Kidney glomerular epithelial cell (primary cell): ENCODE measurements around the gene MACROD2.

Experiments
- DNase-seq: peaks from one replicate; lab custom pipeline; 2025; lab: John Stamatoyannopoulos, UW

MACROD2 gene

DNA sequence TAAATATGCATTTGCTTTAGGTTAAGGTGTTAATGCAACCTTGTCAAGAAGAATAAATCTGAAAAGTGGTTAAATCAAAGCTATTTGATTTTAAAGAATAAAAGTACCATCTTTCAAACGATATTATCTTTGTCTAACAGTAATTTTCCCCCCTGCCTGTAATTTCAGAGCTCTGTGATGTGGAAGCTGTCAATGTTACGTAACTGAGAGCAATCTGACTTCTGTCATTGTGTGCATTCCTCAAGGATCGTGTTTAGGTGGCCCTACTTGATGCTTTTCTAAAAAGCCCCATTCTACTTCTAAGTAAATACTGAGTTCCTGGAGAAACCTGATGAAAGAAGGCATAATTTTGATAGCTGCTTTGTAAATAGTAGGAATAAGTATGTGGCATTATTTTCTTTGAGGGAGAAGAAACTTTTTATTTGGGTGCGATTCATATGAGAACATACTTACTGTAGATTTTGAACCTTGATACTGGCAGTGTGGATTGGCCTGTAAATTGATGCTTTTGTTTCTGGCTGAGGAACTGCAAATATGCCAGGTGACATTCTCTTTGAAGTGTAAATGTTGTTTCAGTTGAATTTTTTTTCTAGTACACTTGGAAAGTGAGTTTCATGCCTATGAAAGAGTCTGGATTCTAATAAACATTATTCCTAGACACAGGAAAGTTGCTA lies 871.7 kb downstream of the MACROD2 start:
- DNase-seq: no peak

DNA sequence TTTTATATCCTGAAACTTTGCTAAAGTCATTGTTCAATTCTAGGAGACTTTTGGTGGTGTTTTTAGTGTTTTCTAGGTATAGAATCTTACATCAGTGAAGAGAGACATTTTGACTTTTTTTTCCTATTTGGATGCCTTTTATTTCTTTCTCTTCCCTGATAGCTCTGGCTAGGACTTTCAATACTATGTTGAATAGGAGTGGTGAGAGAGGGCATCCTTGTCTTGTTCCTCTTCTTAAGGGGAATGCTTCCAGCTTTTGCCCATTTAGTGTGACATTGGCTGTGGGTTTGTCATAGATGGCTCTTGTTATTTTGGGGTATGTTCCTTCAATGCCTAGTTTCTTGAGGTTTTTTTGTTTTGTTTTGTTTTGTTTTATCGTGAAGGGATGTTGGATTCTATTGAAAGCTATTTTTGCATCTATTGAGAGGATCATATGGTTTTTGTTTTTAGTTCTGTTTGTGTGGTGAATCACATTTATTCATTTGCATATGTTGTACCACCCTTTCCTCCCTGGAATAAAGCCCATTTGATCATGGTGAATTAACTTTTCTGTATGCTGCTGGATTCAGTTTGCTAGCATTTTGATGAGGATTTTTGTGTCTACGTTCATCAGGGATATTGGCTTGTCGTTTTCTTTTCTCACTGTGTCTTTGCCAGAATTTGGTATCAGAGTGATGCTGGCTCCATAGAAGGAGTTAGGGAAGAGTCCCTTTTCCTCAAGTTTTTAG lies 882.1 kb downstream of the MACROD2 start:
- DNase-seq: no peak

DNA sequence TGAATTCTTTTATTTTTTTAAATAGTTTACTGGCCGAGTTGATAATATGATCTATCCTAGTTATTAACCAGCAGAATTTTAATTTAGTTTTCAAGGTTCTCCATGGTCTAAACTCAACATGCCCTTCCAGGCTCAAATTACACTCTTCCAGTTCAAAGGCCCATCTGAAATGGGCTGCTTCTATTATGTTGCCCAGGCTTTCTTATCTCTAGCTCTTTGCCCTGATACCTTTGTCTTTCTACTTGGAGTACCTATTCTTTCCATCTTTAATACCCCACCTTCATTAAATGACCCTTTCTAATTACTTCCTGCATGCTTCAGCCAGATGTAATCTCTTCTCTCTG lies 883.3 kb downstream of the MACROD2 start:
- no peak for DNase-seq

DNA sequence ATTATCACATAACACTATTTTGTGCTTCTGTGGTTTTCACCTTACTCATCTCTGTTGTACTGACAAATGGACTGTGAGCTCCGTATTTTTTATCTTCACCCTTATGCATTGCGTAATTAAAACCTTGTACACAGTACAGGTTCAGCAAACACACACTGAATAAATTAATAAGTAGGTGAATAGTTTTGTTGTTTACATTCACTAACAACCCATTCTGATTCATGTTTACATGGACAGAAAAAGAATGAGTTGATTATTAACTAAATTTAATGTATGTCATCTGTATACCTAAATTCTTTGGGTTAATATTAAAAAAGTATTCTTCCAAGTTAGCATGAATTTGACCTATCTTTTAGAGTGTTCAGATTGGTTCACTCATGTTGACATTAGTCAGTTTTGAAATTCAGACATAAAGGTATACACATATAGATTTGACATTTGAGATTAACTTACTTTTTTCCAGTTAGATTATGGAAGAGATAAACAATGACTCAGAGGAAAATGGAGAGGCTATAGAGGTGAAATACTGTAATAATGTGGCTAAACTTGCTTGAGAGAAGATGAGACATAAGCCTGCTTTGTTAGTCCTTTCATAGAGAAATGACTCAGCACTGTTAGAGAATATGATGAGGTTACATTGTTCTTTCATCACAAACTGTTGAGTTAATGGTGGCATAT lies 883.8 kb downstream of the MACROD2 start:
- peak; percentile 66 for DNase-seq

DNA sequence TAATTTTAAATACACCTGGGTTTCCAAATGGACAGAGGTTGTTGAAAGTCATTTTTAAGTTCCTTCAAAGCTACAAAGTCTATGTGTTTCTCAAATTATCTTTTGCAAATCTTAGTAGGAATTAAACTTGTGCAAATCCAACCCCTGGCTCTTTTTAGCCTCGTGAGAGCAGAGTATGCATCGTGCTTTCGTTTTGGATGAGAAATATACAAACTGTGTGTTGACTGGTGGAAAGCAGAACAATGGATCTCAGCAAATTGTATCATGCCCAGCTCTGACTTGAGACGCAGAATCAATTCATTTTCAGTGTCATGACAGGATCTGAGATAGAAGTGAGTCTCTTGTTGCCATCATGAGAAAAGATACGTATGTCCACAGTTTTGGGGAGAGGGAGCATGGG lies 884.5 kb downstream of the MACROD2 start:
- no peak for DNase-seq

GRCh38 chr20:14881518-14881917 lies 886.2 kb downstream of the MACROD2 start:
- no peak for DNase-seq

- no peak for DNase-seq
Observed at GRCh38 chr20:14882157-14882556, 886.8 kb downstream of the MACROD2 start.

DNA sequence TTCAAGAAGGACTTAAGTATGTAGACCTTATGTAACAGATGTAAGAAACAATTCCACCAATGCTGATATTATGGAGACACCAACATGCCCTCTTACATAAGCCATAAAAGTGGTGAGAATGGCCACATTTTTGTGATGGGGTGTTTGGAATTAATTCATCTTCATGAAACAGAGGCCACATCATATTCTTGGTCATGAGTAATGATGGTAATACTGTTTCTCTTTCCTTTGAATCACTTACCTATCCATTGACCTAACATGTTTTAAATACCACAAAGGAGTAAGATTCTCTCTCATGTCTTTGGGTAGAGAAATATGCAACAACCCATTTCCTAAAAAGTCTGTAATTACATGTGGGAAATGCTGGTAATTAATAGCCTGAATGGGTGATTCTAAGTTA lies 887.5 kb downstream of the MACROD2 start:
- DNase-seq: no peak

GRCh38 chr20:14883324-14883723 lies 888.0 kb downstream of the MACROD2 start:
- no peak for DNase-seq

DNA sequence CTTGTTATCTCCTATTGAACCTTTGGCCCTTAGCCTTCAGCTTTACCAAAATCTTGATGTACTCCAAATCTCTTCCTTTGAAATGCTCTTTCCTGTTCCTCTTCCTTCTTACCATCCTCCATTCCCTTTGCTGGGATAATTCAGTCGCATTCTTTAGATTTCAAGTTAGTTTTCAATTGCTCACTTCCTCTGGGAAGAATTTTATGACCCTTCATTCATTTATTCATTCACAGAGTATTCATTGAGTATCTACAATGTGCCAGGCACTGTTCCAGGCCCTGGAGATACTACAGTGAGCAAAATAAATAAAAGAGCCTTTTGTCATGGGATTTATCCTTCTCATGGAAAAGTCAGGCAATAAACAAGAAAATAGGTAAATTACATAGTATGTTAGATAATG lies 890.3 kb downstream of the MACROD2 start:
- no peak for DNase-seq

DNA sequence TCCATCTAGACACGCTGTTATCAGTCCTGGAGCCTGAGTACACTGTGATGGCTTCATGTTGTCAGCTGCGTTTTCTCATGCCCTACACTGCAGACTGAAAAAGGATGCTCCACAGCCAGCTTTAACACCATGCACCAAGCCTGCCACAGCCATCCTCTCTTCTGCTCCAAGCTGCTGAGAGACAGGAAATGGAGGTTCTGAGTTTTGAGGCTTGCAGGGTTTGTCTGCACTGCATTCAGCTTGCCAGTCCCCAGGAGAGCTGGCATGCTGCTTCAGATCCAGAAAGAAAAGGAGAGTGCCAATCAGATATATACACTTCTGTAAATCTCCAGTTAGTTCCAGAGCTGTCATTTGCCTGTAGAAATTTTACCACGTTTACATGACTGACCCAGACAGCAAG lies 892.8 kb downstream of the MACROD2 start:
- no peak for DNase-seq

DNA sequence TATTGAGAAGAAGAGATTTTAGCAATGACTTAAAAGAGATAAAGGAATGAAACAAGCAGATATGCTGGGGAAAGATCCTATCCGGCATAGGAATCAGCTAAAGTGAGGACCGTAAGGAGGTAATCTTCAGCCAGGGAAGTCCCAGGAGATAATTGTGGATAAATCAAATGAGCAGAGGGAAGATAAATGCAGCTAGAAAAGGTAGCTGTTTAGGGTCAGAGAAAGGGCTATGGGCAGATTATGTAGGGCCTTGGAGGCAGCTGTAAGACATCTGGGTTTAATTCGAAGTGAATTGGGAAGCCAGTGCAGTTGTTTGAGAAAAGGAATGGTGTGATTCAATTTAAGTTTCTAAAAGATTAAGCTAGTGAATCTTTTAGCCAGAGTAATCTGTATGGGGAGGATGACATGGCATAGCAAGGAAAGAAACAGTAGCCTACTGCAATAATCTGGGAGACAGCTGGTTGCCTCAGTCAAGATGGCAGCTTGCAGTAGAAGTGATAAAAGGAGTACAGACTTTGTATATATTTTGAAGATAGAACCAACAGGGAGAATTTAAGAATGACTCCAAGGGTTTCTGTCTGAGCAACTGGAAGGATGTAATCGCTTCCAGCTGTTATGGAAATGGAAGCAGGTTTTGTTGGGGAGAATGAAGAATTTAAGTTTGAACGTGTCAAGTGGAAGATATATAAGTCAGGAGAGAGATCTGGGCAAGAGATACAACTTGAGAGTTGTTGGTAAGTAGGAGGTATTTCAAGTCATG lies 894.4 kb downstream of the MACROD2 start:
- DNase-seq: no peak

GRCh38 chr20:14890713-14891112 lies 895.4 kb downstream of the MACROD2 start:
- DNase-seq: no peak

GRCh38 chr20:14892782-14893181 lies 897.5 kb downstream of the MACROD2 start:
- DNase-seq: no peak

DNA sequence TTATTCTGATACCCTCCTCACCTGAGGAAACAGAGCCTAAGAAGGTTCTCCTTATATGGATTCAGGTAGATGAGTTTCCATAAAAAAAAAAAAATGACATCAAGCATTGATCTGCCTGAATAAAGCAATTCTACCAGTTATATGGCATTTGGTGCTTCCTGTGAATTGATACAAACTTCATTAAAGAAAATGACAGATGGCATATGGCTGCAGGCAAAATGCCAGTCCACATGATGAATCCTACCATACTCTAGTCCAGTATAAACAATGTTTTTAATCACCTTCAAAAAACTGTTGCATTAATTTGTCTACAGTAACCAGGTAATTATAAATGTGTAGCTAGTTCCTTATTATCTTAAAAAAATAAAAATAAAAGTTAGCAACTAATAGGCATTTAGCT lies 901.3 kb downstream of the MACROD2 start:
- no peak for DNase-seq

- DNase-seq: no peak
Observed at GRCh38 chr20:14897608-14898007, 902.3 kb downstream of the MACROD2 start.

DNA sequence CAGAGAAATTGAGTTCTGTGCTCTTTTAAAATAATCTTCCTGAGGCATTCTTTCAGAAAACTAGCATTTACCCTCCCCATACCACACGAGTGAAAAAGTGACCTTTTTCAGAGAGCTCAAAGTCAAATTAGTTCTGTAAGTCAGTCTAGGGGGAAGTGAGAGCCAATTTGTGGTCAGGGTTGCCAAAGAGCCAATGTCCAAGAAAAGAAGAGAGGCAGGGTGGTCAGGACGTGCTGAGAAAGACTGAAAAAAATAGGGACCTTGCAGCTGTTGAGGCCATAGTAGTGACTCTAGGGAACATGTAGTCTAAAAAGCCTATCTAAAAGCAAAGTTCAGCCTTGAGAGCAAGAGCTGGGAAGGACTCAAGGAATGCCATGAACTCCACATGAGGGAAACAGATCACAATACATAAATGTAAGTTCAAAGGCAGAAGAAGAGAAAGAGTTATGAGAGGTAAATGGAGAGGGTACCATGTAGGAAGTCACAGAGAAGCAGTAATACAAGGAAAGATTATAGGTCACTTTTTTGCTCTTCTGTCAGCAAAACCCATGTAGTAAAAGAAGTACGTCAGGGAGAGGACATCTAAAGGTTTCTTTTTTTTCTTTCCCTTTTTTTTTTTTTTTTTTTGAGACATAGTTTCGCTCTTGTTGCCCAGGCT lies 907.2 kb downstream of the MACROD2 start:
- DNase-seq: no peak

DNA sequence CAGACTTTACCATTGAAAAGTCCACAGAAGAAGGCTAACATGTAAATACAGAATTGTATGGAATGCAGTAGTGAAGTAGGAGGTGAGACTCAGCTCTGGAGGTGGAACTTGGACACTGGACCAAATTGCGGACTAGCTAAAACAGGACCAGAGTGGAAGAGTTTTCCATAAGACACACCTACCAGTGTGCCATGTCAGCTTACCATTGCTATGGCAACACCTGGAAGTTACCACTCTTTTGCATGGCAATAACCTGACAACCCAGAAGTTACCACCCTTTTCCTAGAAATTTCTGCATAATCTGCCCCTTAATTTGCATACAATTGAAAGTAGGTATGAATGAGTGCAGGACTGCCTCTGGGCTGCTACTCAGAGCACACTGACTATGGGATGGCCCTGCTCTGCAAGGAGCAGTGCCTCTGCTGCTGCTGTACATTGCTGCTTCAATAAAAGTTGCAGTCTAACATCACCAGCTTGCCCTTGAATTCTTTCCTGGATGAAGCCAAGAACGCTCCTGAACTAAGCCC lies 911.7 kb downstream of the MACROD2 start:
- no peak for DNase-seq

GRCh38 chr20:14910126-14910525 lies 914.8 kb downstream of the MACROD2 start:
- DNase-seq: no peak

- no peak for DNase-seq
Observed at GRCh38 chr20:14913896-14914620, 918.7 kb downstream of the MACROD2 start.

GRCh38 chr20:14914633-14915032 lies 919.3 kb downstream of the MACROD2 start:
- DNase-seq: no peak
